Peyer's patch (tissue), 4 donors: ENCODE data around the gene BRAT1.

Source experiments
- CTCF ChIP-seq, 6 experiments: fragments of 450-650 bp in 4 of 6; fragments of 200-600 bp in 2 of 6; sonication (generic) in 1 of 6; IDR thresholded peaks; one replicate each; pipeline ENCODE4 v1.5.1; 2017 to 2019; ENCODE audit warnings: antibody characterized with exemption in 6 of 6, mild to moderate bottlenecking in 3 of 6, moderate library complexity in 1 of 6
- POLR2A ChIP-seq, 2 donors: fragments of 450-650 bp; IDR thresholded peaks; one replicate each; pipeline ENCODE4 v1.5.1; 2017; ENCODE audit warnings: antibody characterized with exemption in 2 of 2, mild to moderate bottlenecking in 2 of 2, moderate library complexity in 2 of 2

- TF ChIP-seq CTCF (IDR thresholded peaks at IDR 0.05): no peak
- no peak for TF ChIP-seq POLR2A (IDR thresholded peaks at IDR 0.05)
Observed at GRCh38 chr7:2604608-2605174, 49.4 kb upstream of the BRAT1 start.
